GM18873 (cell line): ENCODE measurements around the gene SAMD10.
"Not testable (repeated sequence)": the region's sequence is repeated elsewhere in the genome, so short reads cannot be mapped to it uniquely, and the experiment has no call there.

Experiments
- ATAC-seq: cut with Tn5 transposase; IDR thresholded peaks from one replicate; pipeline ENCODE4 v1.9.1; 2021; ENCODE audit warnings: mild to moderate bottlenecking, moderate library complexity, moderate number of reproducible peaks; ENCODE audit not compliant: unreplicated experiment, low FRiP score

The SAMD10 gene

DNA sequence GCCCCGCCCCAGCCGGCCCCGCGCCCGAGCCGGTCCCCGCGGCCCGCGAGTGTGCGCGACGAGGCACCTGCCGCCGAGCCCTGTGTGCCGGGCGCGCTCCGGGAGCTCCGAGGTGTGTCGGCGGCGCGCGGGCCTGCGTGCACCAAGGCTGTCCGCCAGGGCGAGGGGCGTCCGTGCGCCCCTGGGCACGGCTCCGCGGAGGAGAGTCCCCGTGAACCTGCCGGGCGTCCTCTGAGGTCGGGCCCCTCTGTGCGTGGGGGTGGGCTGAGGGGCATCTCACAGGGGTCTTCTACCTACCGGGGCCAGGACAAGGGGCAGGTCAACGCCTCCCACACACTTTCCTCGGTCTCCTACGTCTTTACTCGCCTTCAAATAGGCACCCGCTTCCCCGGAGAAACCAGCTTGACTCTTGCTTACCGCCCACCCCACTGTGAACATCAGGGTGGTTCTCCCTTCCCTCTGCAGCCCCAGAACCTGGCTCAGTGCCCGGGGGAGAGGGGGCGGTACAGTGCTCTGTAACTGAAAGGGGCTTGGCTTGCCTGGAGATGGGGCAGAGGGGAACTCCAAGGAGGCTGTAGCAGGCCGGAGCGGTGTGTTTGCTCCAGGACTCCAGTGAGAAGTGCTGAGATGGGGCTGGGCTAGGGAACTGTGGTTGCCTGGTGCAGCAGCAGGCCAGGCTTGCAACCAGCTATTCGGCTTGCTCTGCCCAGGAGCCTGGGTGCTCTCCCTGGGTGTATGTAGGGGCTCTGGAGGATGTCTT lies at the start of gene SAMD10:
SAMD10 (minus strand) TSS at position 86 of the 760 bp plus-strand sequence. CDS start 175 bp downstream, outside the sequence.
- no peak for ATAC-seq

DNA sequence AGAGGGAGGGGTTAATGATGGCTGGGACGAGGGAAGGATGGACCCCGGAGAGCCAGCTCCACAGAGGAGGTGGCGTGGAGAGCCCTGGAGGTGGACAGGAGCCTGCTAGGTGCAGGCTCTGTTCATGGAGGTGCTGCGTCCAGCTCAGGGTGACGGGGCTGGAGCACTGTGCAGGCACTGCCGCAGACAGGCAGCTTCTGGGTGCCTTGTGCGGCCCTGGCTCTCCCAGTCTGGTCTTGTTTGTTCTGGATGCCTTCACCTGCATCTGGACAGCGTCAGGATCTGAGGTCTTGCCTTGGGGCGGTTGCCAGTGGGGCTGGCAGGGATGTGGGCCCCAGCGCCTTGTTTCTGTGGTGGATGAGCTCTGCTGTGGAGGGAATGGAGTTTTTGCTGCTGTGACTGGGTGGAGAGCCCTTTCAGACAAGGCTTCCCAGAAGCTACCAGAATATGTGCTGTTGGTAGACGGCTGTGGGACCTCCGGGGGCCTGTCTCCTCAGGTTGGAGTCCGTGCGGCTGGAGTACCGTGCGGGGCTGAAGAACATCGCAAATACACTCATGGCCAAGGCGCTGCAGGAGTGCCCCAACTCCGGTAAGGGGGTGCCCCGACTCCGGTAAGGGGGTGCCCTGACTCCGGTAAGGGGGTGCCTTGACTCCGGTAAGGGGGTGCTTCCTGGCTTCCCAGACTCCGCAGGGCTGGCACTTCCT lies 48.7 kb upstream of the SAMD10 start:
- no peak for ATAC-seq

DNA sequence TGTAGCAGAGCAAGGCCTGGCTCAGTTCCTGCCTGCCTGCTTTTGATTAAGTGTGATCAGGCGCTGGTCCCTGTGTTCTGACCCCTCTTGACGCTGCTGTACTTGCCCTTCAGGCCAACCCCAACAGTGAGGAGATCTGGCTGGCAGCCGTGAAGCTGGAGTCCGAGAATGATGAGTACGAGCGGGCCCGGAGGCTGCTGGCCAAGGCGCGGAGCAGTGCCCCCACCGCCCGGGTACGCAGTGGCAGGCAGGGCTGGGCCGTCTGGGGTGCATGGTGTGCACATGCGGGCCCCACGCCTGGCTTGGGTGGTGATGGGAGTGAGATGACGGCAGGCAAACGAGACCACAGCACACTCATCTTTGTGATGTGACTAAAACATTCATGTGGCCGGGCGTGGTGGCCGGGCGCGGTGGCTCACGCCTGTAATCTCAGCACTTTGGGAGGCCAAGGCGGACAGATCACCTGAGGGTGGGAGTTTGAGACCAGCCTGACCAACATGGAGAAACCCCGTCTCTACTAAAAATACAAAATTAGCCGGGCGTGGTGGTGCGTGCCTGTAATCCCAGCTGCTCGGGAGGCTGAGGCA lies 46.5 kb upstream of the SAMD10 start:
- ATAC-seq: no peak

DNA sequence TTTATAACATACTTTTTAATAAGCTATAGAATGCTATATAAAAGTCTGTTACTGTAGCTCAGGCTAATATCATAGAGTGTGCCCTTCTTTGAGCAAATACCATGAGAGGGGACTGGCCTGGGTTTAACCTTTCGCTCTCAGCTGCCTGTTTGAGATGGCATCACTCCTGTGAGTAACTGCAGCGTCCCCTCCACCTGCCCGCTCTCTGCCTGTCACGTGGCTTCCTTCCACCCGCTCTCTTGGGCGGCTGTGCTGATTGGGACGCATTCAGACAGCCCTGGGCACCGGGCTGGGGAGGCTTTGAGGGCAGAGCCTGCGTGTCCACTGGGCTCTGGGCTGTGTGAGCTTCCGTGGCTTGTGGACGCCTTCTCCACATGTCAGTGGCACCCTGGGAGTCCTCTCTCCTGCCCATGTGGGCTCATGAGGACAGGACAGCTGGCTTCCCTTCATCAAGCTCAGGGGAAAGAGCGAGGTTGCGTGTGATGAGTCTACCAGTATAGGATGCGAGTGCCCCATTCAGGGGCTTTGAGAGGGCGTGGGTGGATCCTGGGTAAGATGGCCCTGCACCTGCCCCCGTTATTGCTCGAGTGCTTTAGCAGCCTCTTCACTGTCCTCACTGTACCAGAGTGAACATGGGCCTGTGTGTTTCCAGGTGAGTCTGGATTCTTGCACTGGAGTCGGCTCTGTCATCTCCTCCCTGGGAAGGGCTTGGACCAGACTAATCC lies 45.8 kb upstream of the SAMD10 start:
- ATAC-seq: no peak

DNA sequence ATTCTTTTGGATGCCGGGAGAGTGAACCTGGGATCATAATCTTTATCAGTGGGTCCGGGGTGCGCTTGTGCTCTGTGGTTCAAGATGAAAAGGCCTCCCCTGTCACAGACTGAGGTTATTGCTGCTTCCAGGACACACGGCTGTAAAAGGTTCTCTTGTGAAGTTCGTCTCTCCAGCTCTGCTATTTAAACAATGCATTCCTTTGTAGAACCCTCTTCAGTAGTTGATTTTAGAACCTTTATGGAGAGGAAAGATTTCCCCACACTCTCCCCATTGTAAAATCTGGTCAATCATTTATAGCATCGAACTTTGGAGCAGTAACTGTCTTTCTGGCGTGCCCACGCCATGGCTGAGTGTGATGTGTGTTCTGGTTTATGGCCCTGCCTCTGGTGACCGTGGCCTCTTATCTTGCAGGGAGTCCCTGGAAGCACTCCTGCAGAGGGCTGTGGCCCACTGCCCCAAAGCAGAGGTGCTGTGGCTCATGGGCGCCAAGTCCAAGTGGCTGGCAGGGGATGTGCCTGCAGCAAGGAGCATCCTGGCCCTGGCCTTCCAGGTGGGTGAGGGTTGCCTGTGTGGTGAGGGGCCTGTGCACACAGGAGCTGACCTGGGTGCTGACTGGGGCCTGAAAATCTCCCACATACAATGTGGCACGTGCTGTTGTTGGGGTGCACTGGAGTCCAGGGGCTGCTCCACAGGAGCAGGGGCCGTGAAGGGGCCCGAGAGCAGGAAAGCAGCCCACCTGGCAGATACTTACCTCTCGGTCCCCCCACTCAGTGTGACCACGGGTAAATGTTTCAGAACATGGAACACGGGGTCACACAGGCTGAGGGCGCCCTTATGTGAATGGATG lies 44.9 kb upstream of the SAMD10 start:
- ATAC-seq: no peak

DNA sequence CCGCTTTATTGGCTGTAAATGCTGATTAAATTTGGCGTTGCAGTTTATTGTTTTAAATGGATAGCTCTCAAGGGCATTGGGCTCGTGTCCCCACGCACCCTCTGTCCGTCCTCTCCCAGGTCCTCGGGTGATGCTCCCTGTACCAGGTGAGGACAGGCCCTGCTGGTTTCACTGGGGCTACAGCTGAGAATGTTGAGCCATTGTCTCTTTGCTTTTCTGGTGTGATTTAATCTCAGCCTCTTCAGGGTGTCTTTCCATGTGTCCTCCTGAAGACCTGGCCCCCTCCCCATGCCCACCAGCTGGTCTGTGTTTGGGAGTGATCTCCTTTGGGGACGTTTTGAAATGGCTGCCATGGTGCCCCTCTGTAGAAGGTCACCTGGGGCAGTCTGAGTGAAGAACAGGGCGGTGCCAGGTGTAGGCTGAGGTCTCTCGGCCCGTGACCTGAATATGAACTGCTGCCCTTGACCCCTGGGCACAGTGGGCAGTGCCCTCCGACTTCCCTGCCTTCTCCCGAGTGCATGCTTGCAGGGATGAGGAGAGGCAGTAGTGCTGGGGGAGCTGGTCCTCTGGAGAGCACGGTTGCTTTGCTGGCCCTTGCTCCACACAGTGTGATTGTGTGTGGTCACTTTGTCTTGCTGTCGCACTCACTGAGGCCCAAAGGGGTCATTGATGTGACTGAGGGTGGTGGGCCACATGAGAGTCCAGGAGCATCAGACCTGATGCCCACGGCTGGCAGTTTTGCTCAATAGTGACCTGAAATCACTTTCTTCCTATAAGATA lies 44.1 kb upstream of the SAMD10 start:
- ATAC-seq: no peak

DNA sequence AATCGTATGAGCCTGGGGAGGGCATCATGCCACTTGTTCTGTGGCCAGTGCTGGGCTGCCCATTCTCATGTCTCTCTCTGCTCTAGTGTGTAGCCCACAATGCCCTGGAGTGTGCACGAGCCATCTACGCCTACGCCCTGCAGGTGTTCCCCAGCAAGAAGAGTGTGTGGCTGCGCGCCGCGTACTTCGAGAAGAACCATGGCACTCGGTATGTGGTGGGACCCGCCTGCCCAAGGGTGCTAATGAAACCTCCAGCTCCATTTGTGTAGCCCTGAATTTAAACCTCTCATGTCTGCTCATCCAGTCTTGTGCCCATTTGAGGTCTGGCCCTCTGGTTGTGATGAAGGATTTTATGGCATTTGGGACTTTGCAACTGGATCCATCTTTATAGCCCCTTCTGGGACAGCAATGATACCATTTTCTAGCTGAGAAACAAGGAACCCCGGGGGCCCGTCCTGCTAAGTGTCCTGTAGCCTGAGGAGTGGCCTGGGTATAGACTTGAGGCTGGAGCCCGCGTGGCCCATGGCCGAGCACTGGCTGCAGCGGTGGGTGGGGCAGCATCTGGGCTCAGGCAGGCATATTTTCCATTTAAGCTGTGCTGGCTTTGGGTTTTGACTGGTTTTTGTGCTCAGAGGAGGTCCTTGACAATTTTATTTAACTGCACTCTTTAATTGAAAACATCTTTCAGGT lies 43.4 kb upstream of the SAMD10 start:
- no peak for ATAC-seq

DNA sequence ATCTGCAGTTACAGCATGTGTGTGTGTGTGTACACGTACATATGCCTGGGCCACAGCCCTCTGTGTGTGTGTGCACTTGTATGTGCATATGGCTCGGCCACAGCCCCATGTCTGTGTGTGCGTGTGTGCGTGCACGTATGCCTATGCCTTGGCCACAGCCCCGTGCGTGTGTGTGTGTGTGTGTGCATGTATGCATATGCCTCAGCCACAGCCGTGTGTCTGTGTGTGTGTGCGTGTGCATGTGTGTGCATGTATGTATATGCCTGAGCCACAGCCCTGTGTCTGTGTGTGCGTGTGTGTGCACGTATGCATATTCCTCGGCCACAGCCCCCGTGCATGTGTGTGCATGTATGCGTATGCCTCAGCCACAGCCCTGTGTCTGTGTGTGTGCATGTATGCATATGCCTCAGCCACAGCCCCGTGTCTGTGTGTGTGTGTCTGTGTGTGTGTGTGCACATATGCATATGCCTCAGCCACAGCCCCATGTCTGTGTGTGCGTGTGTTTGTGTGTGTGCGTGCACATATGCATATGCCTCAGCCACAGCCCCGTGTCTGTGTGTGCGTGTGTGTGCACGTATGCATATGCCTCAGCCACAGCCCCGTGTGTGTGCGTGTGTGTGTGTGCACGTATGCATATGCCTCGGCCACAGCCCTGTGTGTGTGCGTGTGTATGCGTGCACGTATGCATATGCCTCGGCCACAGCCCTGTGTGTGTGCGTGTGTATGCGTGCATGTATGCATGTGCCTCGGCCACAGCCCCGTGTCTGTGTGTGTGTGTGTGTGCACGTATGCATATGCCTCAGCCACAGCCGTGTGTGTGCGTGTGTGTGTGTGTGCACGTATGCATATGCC lies 41.9 kb upstream of the SAMD10 start:
- ATAC-seq: no peak

DNA sequence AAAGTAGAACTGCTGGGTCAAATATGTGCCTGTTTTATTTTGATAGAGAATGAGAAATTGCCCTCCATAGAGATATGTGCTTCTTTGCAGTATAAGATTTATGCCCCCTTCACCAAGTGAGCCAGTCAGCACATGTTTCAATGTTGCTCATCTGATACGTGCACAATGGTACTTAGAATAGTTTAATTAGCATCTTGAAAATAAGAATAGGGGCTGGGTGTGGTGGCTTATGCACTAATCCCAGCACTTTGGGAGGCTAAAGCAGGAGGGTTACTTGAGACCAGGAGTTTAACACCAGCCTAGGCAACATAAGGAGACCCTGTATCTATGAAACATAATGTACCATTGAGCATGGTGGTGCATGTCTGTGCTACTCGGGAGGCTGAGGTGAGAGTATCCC lies 36.2 kb upstream of the SAMD10 start:
- no peak for ATAC-seq

DNA sequence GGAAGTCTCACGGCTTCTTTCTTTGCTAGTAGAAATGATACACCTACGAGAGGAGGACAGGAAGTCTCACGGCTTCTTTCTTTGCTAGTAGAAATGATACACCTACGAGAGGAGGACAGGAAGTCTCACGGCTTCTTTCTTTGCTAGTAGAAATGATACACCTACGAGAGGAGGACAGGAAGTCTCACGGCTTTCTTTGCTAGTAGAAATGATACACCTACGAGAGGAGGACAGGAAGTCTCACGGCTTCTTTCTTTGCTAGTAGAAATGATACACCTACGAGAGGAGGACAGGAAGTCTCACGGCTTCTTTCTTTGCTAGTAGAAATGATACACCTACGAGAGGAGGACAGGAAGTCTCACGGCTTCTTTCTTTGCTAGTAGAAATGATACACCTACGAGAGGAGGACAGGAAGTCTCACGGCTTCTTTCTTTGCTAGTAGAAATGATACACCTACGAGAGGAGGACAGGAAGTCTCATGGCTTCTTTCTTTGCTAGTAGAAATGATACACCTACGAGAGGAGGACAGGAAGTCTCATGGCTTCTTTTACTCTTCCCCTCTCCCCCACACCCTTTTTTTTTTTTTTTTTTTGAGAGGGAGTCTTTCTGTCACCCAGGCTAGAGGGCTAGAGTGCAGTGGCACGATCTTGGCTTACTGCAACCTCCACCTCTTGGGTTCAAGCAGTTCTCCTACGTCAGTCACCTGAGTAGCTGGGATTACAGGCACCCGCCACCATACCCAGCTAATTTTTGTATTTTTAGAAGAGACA lies 33.1 kb upstream of the SAMD10 start:
- ATAC-seq: not testable (repeated sequence)

DNA sequence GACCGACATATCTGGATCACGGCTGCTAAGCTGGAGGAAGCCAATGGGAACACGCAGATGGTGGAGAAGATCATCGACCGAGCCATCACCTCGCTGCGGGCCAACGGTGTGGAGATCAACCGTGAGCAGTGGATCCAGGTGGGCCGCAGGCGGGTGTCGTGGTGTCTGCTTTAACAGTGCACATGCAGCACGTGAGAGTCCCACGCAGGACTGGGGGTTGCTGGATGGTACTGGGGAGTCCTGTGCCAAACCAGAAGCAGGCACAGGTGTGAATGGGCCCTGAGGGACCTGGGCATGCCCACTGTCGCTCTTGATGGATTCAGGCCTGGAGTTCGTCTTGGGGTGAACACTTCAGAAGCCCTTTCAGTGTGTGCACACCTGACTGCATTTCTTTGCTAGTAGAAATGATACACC lies 31.9 kb upstream of the SAMD10 start:
- no peak for ATAC-seq

DNA sequence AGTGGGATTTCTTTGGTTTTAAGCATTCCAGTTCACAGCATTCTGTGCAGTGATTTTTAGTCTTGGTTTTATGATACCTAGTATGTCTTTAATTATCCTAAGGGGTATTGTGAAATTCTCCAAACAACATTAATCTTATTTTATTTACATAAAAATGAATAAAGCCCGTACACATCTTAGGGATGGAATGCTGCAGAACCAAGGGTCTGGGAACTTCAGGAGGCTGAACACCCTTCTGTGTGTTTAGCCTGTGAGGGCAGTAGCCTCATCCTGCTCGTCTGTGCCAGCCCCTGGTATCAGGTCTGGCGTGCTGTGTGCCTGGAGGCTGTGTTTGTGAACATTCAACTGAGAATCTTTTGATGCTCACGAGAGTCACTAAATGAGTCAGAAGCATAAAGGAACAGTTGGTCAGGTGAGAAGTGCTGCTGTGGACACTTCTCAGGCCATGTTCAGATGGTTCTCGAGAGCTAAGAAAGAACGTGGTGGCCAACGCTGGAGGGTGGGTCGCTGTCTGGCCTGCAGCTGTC lies 31.3 kb upstream of the SAMD10 start:
- ATAC-seq: no peak

DNA sequence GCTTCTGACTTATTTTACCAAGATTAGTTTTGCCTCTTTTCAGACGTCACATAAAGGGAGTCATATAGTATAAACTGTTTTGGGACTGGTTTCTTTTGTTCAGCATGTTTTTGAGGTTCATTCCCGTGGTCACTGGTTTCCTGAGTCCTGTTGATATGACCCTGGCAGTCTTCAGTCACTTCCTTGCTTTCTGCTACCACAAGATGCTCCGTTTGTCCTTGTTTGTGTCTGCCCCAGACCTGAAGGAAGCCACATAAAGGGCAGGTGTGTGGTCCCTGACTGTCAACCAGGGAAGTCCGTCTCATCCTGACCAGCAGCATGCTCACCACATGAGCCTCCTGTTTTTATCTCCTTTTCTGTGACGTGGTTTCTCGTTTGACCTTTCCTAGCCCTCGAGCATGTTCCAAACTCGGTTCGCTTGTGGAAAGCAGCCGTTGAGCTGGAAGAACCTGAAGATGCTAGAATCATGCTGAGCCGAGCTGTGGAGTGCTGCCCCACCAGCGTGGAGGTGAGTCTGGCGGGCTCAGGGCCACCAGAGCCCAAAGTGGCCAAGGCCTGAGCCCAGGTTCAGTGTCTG lies 30.5 kb upstream of the SAMD10 start:
- no peak for ATAC-seq

DNA sequence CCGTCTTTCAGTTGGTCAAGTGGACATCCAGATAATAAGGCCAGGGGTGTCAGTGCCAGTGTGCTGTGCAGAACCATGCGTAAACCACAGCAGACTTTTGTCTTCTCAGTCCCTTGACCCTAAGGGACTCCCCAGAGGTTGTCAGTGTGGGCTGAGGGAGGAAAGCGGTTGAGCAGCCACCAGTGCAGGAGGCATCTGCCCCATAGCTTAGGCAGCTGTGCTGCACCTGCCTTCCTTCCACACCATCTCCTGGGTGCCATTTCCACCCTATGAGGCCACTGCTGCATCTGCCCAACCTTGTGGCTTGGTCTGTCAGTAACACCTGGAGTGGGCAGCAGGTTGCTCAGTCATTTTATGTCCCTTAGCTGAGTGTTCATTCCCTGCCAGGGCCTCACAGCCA lies 27.5 kb upstream of the SAMD10 start:
- no peak for ATAC-seq

DNA sequence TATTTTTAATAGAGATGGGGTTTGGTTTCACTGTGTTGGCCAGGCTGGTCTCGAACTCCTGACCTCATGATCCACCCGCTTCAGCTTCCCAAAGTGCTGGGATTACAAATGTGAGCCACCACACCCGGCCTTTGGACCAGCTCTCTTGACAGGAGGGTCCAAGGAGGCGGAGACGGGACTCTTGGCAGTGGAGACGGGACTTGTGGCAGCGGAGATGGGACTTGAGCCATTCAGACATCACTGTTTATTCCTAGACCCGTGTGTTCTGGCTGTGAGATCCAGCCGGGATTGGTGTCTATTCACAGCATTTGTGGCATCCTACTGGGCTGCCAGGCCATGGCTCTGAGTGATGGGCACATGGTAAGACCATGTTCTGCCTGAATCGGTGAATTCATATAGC lies 27.0 kb upstream of the SAMD10 start:
- no peak for ATAC-seq

DNA sequence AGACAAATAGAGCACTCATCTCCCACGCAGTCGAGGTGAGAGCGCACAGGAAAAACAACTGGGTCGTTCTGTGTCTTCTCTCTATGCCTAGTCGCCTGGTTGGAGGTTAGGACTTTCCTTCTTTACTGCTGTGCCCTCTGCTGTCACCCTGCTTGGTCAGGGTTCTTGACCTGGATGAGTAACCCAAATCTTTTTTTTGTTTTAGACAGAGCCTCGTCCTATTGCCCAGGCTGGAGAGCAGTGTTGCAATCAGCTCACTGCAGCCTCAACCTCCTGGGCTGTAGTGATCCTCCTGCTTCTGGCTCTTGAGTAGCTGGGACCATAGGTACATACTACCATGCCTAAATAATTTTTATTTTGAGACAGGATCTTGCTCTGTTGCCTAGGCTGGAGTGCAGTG lies 26.0 kb upstream of the SAMD10 start:
- no peak for ATAC-seq
